GM12878 (cell line): ENCODE data around the gene TFDP1. TPM values are rescaled to one million over a fixed set of nuclear protein-coding genes. Genes with fewer than 3 reads are reported as not detected.

Source experiments
- ATAC-seq: fragments of 200-7000 bp; cut with Tn5 transposase; 3 replicates; pipeline ENCODE4 v1.9.1; 2020; ENCODE audit warnings: mild to moderate bottlenecking, moderate library complexity
- BruUV-seq: library from RNA; stranded (reverse); fragments of 400-500 nt; replicated peaks from 2 replicates; lab custom pipeline; 2021; lab: Mats Ljungman, UMichigan
- CTCF ChIA-PET: fragments of 300-600 bp; sonication (Branson Sonifier 250); formaldehyde crosslinking; extraction: SDS; loops from one replicate; lab custom pipeline; 2021; ENCODE audit warnings: inconsistent platforms; lab: Yijun Ruan, JAX
- POLR2A ChIA-PET: fragments of 350-600 bp; formaldehyde crosslinking; extraction: SDS; loops from one replicate; lab custom pipeline; 2021; ENCODE audit warnings: inconsistent platforms; lab: Charles Lee
- RAD21 ChIA-PET: fragments of 300-600 bp; sonication (Branson Sonifier 250); formaldehyde crosslinking; loops from one replicate; lab custom pipeline; 2023; ENCODE audit warnings: antibody characterized with exemption; ENCODE audit not compliant: unreplicated experiment; lab: Charles Lee
- SMC1A ChIA-PET: fragments of 300-600 bp; sonication (Branson Sonifier 250); formaldehyde crosslinking; loops from one replicate; lab custom pipeline; 2023; ENCODE audit not compliant: unreplicated experiment, uncharacterized antibody; lab: Charles Lee
- DNase-seq: peaks from one replicate; pipeline ENCODE4 v3.0.0-alpha.2; 2011; ENCODE audit warnings: low read depth, low spot score
- FAIRE-seq: peaks from 3 replicates; lab custom pipeline; 2011; peaks lifted over from hg19 to GRCh38; lab: Jason Lieb, UNC
- H2AFZ ChIP-seq: 2 replicates; pipeline ENCODE4 v1.6.0; 2011; ENCODE audit warnings: low read depth, low read length, control low read depth; ENCODE audit not compliant: control insufficient read depth
- H3K27ac ChIP-seq: 2 replicates; pipeline ENCODE4 v1.5.1; 2011; ENCODE audit warnings: control low read depth; ENCODE audit not compliant: control insufficient read depth, insufficient read depth
- H3K27me3 ChIP-seq, 2 experiments: replicated peaks in 1 of 2; 2 replicates each; pipeline versions ENCODE4 v1.6.0 to v1.6.1; 2011; ENCODE audit warnings: low read length in 1 of 2; ENCODE audit not compliant: control insufficient read depth in 2 of 2, insufficient read depth in 2 of 2
- H3K36me3 ChIP-seq, 2 experiments: 2 replicates each; pipeline ENCODE4 v1.5.1; 2011; ENCODE audit warnings: low read length in 1 of 2; ENCODE audit not compliant: control insufficient read depth in 2 of 2, insufficient read depth in 2 of 2
- H3K4me1 ChIP-seq: 2 replicates; pipeline ENCODE4 v1.6.1; 2011; ENCODE audit warnings: mild to moderate bottlenecking, low read length, moderate library complexity, mixed read lengths; ENCODE audit not compliant: control insufficient read depth, insufficient read depth
- H3K4me2 ChIP-seq: 2 replicates; pipeline ENCODE4 v1.6.0; 2011; ENCODE audit warnings: control low read depth; ENCODE audit not compliant: control insufficient read depth, insufficient read depth
- H3K4me3 ChIP-seq: fragments of 200-600 bp; sonication (generic); 2 replicates; pipeline ENCODE4 v1.5.1; 2016
- H3K79me2 ChIP-seq: 2 replicates; pipeline ENCODE4 v1.6.0; 2011; ENCODE audit warnings: low read length; ENCODE audit not compliant: control insufficient read depth, insufficient read depth
- H3K9ac ChIP-seq: 2 replicates; pipeline ENCODE4 v1.8.0; 2011; ENCODE audit warnings: low read length, control low read depth, mixed read lengths; ENCODE audit not compliant: control insufficient read depth, insufficient read depth
- H3K9me3 ChIP-seq: replicated peaks from 3 replicates; pipeline ENCODE4 v1.5.1; 2011; ENCODE audit warnings: mild to moderate bottlenecking, low read length; ENCODE audit not compliant: control insufficient read depth, insufficient read depth
- H4K20me1 ChIP-seq: 2 replicates; pipeline ENCODE4 v1.6.0; 2011; ENCODE audit not compliant: control insufficient read depth, insufficient read depth
- BACH1 ChIP-seq: fragments of 450-650 bp; IDR thresholded peaks from 2 replicates; pipeline ENCODE4 v1.6.1; 2017; ENCODE audit warnings: mild to moderate bottlenecking, borderline replicate concordance
- BRCA1 ChIP-seq: IDR thresholded peaks from 2 replicates; pipeline ENCODE4 v1.6.1; 2011; ENCODE audit warnings: low read depth, low read length, improper control_type of control experiment
- IKZF2 ChIP-seq, 2 experiments: fragments of 450-650 bp; IDR thresholded peaks; 2 replicates each; pipeline ENCODE4 v1.6.1; 2017; ENCODE audit warnings: mild to moderate bottlenecking in 2 of 2, moderate library complexity in 2 of 2
- KAT2A ChIP-seq: conservative IDR thresholded peaks from 2 replicates; pipeline ENCODE4 v1.6.1; 2011; ENCODE audit warnings: low read depth, low read length; ENCODE audit not compliant: control insufficient read depth
- MEF2B ChIP-seq: fragments of 450-650 bp; IDR thresholded peaks from 2 replicates; pipeline ENCODE4 v1.6.1; 2018; ENCODE audit warnings: mild to moderate bottlenecking, moderate library complexity; ENCODE audit not compliant: partially characterized antibody, poor library complexity, severe bottlenecking
- NR2C1 ChIP-seq: fragments of 450-650 bp; IDR thresholded peaks from 2 replicates; pipeline ENCODE4 v1.6.1; 2017; ENCODE audit warnings: antibody characterized with exemption, mild to moderate bottlenecking, moderate library complexity
- PAX5 ChIP-seq: IDR thresholded peaks from 2 replicates; pipeline ENCODE4 v1.6.1; 2011; ENCODE audit warnings: low read depth, low read length, borderline replicate concordance
- PML ChIP-seq: IDR thresholded peaks from 2 replicates; pipeline ENCODE4 v1.6.1; 2012; ENCODE audit warnings: low read length, inconsistent platforms
- POLR2A ChIP-seq: IDR thresholded peaks from 2 replicates; pipeline ENCODE4 v1.6.1; 2011; ENCODE audit warnings: low read depth, mild to moderate bottlenecking, low read length
- POU2F2 ChIP-seq: IDR thresholded peaks from 3 replicates; pipeline ENCODE4 v1.6.1; 2011; ENCODE audit warnings: low read depth, mild to moderate bottlenecking, low read length, borderline replicate concordance
- SIX5 ChIP-seq: IDR thresholded peaks from 2 replicates; pipeline ENCODE4 v1.6.1; 2011; ENCODE audit warnings: mild to moderate bottlenecking, low read depth, low read length, moderate library complexity; ENCODE audit not compliant: severe bottlenecking
- TAF1 ChIP-seq: IDR thresholded peaks from 2 replicates; pipeline ENCODE4 v1.6.1; 2011; ENCODE audit warnings: mild to moderate bottlenecking, low read depth, low read length, borderline replicate concordance
- TARDBP ChIP-seq: IDR thresholded peaks from 2 replicates; pipeline ENCODE4 v1.6.1; 2016; ENCODE audit warnings: borderline replicate concordance
- TCF3 ChIP-seq: IDR thresholded peaks from 2 replicates; pipeline ENCODE4 v1.6.1; 2012; ENCODE audit warnings: low read depth, mild to moderate bottlenecking, low read length, borderline replicate concordance; ENCODE audit not compliant: insufficient read depth
- YY1 ChIP-seq: IDR thresholded peaks from 2 replicates; pipeline ENCODE4 v1.6.1; 2011; ENCODE audit warnings: low read depth, mild to moderate bottlenecking, low read length
- ZNF217 ChIP-seq: fragments of 450-650 bp; IDR thresholded peaks from 2 replicates; pipeline ENCODE4 v1.6.1; 2017; ENCODE audit warnings: antibody characterized with exemption, mild to moderate bottlenecking
- WGBS: methylation state at CpG from one replicate; pipeline ENCODE4 v1.1.6; 2016; ENCODE audit warnings: low lambda C conversion rate; ENCODE audit not compliant: insufficient replicate concordance, insufficient coverage; ENCODE audit errors: missing lambda C conversion rate; 5-methylcytosine and 5-hydroxymethylcytosine counted together
- in situ Hi-C: fragments of 300-500 bp; cut with MboI; formaldehyde crosslinking; loops from 9 replicates; pipeline ENCODE4 v1.14.3; 2018; ENCODE audit warnings: mixed read lengths
- intact Hi-C: fragments of 100-400 bp; cut with micrococcal nuclease; formaldehyde crosslinking; loops from one replicate; pipeline ENCODE4 v1.14.2; 2022; ENCODE audit not compliant: unreplicated experiment
- polyA plus RNA-seq, 11 experiments: library from polyadenylated mRNA; depleted of rRNA in 4 of 11; unstranded in 6 of 11; stranded (reverse) in 5 of 11; fragments of >200 nt; fragmentation: Nextera tagmentation in 4 of 11; fragmentation: Illumina TruSeq in 1 of 11; extraction: Ambion mirVana in 4 of 11; extraction: Trizol in 1 of 11; gene quantifications; 1 replicate in 1 of 11; 2 replicates in 10 of 11; pipeline versions ENCODE4 v1.2.1 to v1.2.3, GENCODE V29; 2011 to 2016; ENCODE audit warnings: inconsistent platforms in 2 of 11, missing spikeins in 2 of 11, low read depth in 1 of 11
- total RNA-seq, 4 experiments: library from RNA; depleted of rRNA in 3 of 4; stranded (reverse); fragments of >200 nt in 3 of 4; fragmentation: Illumina TruSeq in 1 of 4; extraction: Trizol in 1 of 4; gene quantifications; 2 replicates each; pipeline versions ENCODE4 v1.2.1 to v1.2.3, GENCODE V29; 2013 to 2021
- TF ChIP-seq, protein P1 (sequence below), 3 experiments: IDR thresholded peaks in 2 of 3; conservative IDR thresholded peaks in 1 of 3; 2 replicates each; pipeline ENCODE4 v1.5.1; 2011; ENCODE audit warnings: low read depth in 3 of 3, low read length in 3 of 3, mild to moderate bottlenecking in 3 of 3, control low read depth in 2 of 3, moderate library complexity in 2 of 3, inconsistent platforms in 1 of 3, mixed read lengths in 1 of 3; ENCODE audit not compliant: control insufficient read depth in 2 of 3, insufficient read depth in 1 of 3; ENCODE audit errors: extremely low read depth in 1 of 3
- TF ChIP-seq, protein P2 (sequence below): fragments of 450-650 bp; IDR thresholded peaks from 2 replicates; pipeline ENCODE4 v1.6.1; 2018; ENCODE audit warnings: borderline replicate concordance, mild to moderate bottlenecking; ENCODE audit not compliant: partially characterized antibody
- TF ChIP-seq, protein P3 (sequence below): fragments of 450-650 bp; IDR thresholded peaks from 2 replicates; pipeline ENCODE4 v1.6.1; 2016; ENCODE audit warnings: mild to moderate bottlenecking

Gene TFDP1
- total and polyA plus RNA-seq, 10 of the 15 experiments (the other 5 are each of a cell fraction or from before 2014, with no cell fraction given), result 37.7 to 254 (median 119) TPM

DNA sequence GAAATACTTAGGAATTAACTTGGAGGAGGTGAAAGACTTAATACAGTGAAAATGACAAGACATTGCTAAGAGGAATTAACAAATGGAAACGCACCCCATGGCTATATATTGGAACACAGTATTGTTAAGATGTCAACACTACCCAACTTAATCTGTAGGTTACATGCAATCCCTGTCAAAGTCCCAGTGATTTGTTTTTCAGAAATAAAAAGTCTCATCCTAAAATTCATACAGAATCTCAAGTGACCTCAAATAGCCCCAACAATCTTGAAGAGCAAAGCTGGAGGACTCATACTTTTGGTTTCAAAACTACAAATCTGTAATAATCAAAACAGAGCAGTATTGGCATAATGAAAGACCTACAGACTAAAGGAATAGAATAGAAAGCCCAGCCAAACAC, 60.2 kb downstream of the TFDP1 start:
- Histone ChIP-seq H3K4me2 (no peak overlapping the region), H3K79me2 (no peaks in the 10 kb centered on the region), H3K4me3 (no peak overlapping the region), H2AFZ (no peak overlapping the region), H3K36me3 (peaks cover 4 to 12% of the 10 kb centered on the region in 2 experiments), H3K9me3 (no peaks in the 10 kb centered on the region), H3K9ac (no peak overlapping the region), H3K27me3 (no peaks in the 10 kb centered on the region), H4K20me1 (no peaks in the 10 kb centered on the region), H3K27ac (no peak overlapping the region), H3K4me1 (no peaks in the 10 kb centered on the region)
- ChIA-PET POLR2A (no interaction called here), CTCF (no interaction called here), SMC1A (no interaction called here), RAD21 (no interaction called here)
- ATAC-seq (no peak), FAIRE-seq (no peak), DNase-seq (no peak)
- intact Hi-C loops (no loop called here), in situ Hi-C loops (no loop called here)
- BruUV-seq, result no TSS peak
- TF ChIP-seq POU2F2 (no peak), BACH1 (no peak), PAX5 (no peak), KAT2A (no peak), TCF3 (no peak), MEF2B (no peak), TARDBP (no peak), ZNF217 (no peak), YY1 (no peak), TAF1 (no peak), POLR2A (no peak), SIX5 (no peak), BRCA1 (no peak), NR2C1 (no peak), IKZF2 (IDR thresholded peaks at IDR 0.05) (no peak), PML (no peak)
- TF ChIP-seq, protein P1, sequence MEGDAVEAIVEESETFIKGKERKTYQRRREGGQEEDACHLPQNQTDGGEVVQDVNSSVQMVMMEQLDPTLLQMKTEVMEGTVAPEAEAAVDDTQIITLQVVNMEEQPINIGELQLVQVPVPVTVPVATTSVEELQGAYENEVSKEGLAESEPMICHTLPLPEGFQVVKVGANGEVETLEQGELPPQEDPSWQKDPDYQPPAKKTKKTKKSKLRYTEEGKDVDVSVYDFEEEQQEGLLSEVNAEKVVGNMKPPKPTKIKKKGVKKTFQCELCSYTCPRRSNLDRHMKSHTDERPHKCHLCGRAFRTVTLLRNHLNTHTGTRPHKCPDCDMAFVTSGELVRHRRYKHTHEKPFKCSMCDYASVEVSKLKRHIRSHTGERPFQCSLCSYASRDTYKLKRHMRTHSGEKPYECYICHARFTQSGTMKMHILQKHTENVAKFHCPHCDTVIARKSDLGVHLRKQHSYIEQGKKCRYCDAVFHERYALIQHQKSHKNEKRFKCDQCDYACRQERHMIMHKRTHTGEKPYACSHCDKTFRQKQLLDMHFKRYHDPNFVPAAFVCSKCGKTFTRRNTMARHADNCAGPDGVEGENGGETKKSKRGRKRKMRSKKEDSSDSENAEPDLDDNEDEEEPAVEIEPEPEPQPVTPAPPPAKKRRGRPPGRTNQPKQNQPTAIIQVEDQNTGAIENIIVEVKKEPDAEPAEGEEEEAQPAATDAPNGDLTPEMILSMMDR (IDR thresholded peaks at IDR 0.05 in 2 of 3, conservative IDR thresholded peaks at IDR 0.05 in 1 of 3; ENCODE audit: control insufficient read depth in 2 of 3, extremely low read depth in 1 of 3, insufficient read depth in 1 of 3, low read depth in 3 of 3, low read length in 3 of 3), result no peak
- TF ChIP-seq, protein P2, sequence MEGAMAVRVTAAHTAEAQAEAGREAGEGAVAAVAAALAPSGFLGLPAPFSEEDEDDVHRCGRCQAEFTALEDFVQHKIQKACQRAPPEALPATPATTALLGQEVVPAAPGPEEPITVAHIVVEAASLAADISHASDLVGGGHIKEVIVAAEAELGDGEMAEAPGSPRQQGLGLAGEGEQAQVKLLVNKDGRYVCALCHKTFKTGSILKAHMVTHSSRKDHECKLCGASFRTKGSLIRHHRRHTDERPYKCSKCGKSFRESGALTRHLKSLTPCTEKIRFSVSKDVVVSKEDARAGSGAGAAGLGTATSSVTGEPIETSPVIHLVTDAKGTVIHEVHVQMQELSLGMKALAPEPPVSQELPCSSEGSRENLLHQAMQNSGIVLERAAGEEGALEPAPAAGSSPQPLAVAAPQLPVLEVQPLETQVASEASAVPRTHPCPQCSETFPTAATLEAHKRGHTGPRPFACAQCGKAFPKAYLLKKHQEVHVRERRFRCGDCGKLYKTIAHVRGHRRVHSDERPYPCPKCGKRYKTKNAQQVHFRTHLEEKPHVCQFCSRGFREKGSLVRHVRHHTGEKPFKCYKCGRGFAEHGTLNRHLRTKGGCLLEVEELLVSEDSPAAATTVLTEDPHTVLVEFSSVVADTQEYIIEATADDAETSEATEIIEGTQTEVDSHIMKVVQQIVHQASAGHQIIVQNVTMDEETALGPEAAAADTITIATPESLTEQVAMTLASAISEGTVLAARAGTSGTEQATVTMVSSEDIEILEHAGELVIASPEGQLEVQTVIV, result no peak
- TF ChIP-seq, protein P3, sequence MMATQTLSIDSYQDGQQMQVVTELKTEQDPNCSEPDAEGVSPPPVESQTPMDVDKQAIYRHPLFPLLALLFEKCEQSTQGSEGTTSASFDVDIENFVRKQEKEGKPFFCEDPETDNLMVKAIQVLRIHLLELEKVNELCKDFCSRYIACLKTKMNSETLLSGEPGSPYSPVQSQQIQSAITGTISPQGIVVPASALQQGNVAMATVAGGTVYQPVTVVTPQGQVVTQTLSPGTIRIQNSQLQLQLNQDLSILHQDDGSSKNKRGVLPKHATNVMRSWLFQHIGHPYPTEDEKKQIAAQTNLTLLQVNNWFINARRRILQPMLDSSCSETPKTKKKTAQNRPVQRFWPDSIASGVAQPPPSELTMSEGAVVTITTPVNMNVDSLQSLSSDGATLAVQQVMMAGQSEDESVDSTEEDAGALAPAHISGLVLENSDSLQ, result no peak
- WGBS, result 100% methylated on average over 1 of the region's 1 CpG
